HL-60 (cell line): ENCODE measurements around the gene SLIT1.

ENCODE experiments used
- DNase-seq, 2 experiments: peaks; one replicate each; pipeline ENCODE4 v3.0.0-alpha.2; 2010 to 2020; ENCODE audit warnings: low read depth in 1 of 2, low spot score in 1 of 2
- H3K27ac ChIP-seq: fragments of 250-450 bp; sonication (Bioruptor Pico); replicated peaks from 2 replicates; pipeline ENCODE4 v1.5.1; 2020; ENCODE audit warnings: mild to moderate bottlenecking, moderate library complexity
- H3K27me3 ChIP-seq: fragments of 250-450 bp; sonication (Bioruptor Pico); 2 replicates; pipeline ENCODE4 v1.5.1; 2021; ENCODE audit warnings: mild to moderate bottlenecking, moderate library complexity; ENCODE audit not compliant: insufficient read depth, poor library complexity, severe bottlenecking
- H3K4me3 ChIP-seq: replicated peaks from 2 replicates; pipeline ENCODE4 v1.5.1; 2011; ENCODE audit warnings: mild to moderate bottlenecking, control low read depth, low read length; ENCODE audit not compliant: insufficient read depth
- GABPA ChIP-seq: IDR thresholded peaks from 2 replicates; pipeline ENCODE4 v1.6.1; 2012; ENCODE audit warnings: low read depth
- POLR2AphosphoS5 ChIP-seq: IDR thresholded peaks from 2 replicates; pipeline ENCODE4 v1.6.1; 2012; ENCODE audit warnings: low read depth
- SPI1 ChIP-seq: IDR thresholded peaks from 2 replicates; pipeline ENCODE4 v1.6.1; 2012; ENCODE audit warnings: low read depth, mild to moderate bottlenecking, borderline replicate concordance
- TF ChIP-seq, protein P1 (sequence below): IDR thresholded peaks from 2 replicates; pipeline ENCODE4 v1.6.1; 2012; ENCODE audit warnings: low read depth; ENCODE audit not compliant: insufficient replicate concordance
- TF ChIP-seq, protein P2 (sequence below): IDR thresholded peaks from one replicate; pipeline ENCODE4 v1.5.1; 2011; ENCODE audit warnings: low read length, control low read depth, inconsistent platforms; ENCODE audit not compliant: insufficient read depth

Gene SLIT1

DNA sequence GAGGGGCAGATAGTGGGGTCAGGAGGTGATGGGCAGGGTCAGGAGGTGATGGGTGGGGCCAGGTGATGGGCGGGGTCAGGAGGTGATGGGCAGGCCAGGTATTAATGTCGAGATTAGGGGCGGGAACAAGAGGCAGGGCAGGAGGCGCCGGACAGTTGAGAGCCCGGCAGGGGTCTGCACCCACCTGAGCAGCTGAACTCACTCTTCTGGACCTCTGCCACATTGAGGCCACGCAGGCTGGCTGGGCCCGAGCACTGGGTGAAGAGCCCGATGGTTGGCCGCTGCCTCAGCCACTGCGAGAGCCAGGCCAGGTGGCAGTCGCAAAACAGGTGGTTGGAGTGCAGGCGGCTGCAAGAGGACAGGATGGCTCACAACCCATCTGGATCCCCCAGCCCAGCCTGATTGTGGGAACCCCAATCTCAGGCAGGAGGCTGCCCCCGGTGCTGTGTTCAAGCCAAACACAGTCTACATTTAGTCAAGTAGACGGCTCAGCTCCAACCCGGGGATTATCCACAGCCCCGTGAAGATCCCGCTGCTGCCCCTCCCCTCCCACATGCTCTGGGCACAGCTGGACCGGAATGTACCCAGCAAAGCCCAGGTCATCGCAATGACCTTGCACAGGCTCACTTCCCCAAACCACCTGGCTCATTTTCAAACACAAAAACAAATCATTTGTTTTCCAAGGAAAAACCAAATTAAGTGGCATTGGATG, 122.3 kb downstream of the SLIT1 start:
- TF ChIP-seq POLR2AphosphoS5 = no peak
- TF ChIP-seq SPI1 = no peak
- TF ChIP-seq, protein P1, sequence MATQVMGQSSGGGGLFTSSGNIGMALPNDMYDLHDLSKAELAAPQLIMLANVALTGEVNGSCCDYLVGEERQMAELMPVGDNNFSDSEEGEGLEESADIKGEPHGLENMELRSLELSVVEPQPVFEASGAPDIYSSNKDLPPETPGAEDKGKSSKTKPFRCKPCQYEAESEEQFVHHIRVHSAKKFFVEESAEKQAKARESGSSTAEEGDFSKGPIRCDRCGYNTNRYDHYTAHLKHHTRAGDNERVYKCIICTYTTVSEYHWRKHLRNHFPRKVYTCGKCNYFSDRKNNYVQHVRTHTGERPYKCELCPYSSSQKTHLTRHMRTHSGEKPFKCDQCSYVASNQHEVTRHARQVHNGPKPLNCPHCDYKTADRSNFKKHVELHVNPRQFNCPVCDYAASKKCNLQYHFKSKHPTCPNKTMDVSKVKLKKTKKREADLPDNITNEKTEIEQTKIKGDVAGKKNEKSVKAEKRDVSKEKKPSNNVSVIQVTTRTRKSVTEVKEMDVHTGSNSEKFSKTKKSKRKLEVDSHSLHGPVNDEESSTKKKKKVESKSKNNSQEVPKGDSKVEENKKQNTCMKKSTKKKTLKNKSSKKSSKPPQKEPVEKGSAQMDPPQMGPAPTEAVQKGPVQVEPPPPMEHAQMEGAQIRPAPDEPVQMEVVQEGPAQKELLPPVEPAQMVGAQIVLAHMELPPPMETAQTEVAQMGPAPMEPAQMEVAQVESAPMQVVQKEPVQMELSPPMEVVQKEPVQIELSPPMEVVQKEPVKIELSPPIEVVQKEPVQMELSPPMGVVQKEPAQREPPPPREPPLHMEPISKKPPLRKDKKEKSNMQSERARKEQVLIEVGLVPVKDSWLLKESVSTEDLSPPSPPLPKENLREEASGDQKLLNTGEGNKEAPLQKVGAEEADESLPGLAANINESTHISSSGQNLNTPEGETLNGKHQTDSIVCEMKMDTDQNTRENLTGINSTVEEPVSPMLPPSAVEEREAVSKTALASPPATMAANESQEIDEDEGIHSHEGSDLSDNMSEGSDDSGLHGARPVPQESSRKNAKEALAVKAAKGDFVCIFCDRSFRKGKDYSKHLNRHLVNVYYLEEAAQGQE = no peak
- TF ChIP-seq, protein P2, sequence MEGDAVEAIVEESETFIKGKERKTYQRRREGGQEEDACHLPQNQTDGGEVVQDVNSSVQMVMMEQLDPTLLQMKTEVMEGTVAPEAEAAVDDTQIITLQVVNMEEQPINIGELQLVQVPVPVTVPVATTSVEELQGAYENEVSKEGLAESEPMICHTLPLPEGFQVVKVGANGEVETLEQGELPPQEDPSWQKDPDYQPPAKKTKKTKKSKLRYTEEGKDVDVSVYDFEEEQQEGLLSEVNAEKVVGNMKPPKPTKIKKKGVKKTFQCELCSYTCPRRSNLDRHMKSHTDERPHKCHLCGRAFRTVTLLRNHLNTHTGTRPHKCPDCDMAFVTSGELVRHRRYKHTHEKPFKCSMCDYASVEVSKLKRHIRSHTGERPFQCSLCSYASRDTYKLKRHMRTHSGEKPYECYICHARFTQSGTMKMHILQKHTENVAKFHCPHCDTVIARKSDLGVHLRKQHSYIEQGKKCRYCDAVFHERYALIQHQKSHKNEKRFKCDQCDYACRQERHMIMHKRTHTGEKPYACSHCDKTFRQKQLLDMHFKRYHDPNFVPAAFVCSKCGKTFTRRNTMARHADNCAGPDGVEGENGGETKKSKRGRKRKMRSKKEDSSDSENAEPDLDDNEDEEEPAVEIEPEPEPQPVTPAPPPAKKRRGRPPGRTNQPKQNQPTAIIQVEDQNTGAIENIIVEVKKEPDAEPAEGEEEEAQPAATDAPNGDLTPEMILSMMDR = no peak
- no peak for TF ChIP-seq GABPA
- no peak overlapping the region for H3K27ac ChIP-seq
- no peak overlapping the region for H3K4me3 ChIP-seq
- no peak for DNase-seq
- no peaks in the 10 kb centered on the region for H3K27me3 ChIP-seq

DNA sequence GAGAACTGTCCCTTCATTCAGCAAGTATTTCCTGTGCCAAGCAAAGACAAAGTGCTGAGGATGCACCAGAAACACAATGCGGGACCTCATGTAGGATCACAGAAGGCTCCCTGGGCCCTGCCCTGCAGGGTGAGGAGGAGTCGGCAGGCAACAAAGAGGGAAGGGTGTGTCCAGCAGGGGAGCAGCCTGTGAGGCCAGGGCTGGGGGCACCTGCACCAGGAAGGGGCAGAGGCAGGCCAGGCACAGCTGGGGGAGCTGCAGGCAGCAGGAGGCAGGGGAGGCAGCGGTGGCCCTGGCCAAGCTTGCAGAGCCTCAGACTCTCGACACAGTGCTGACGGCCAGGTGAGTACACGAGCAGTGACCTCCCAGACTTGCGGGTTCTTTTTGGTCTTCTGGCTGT, 123.3 kb downstream of the SLIT1 start:
- Histone ChIP-seq H3K27ac (no peak overlapping the region), H3K4me3 (no peak overlapping the region), H3K27me3 (no peaks in the 10 kb centered on the region)
- DNase-seq = no peak
- TF ChIP-seq POLR2AphosphoS5 = no peak

- TF ChIP-seq GABPA = no peak
These were observed 123.7 kb downstream of the SLIT1 start for GRCh38 chr10:97062046-97062445.

DNA sequence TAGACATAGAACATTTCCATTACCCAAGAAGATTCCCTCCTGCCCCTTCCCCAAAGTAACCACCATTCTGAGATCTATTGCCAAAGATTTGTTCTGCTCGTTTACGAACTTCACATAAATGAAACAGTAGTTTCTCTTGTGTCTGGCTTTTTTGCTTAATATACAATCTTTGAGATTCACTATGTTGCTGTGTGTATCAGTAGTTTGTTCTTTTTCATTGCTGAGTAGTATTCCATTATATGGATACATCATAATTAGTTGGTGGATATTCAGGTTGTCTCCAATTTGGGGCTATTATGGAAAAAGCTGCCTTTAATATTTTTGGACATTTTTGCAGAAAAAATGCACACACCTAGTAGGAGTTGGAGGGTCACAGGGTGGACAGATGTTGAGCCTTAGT, 124.3 kb downstream of the SLIT1 start:
- no peak overlapping the region for H3K4me3 ChIP-seq
- TF ChIP-seq, protein P2 = no peak
- no peak for TF ChIP-seq POLR2AphosphoS5
- TF ChIP-seq GABPA = no peak
- TF ChIP-seq, protein P1 = no peak
- TF ChIP-seq SPI1 = no peak
- no peak overlapping the region for H3K27ac ChIP-seq
- H3K27me3 ChIP-seq = no peaks in the 10 kb centered on the region
- no peak for DNase-seq

More at GRCh38 chr10:97062046-97062445, 123.7 kb downstream of the SLIT1 start:
- no peak for DNase-seq
- no peak overlapping the region for H3K27ac ChIP-seq
- no peaks in the 10 kb centered on the region for H3K27me3 ChIP-seq
- H3K4me3 ChIP-seq = no peak overlapping the region
